ENCODE data around the gene THRAP3.

The THRAP3 gene

GRCh38 chr1:36352910-36353878 lies 129.0 kb downstream of the THRAP3 start:
- no peak for DNase-seq (ENCODE audit: low spot score)

GRCh38 chr1:36354486-36354885 lies 130.2 kb downstream of the THRAP3 start:
- DNase-seq (ENCODE audit: low spot score), result no peak
